ENCODE measurements around the gene ARMC3.
"Not testable (repeated sequence)": the region's sequence is repeated elsewhere in the genome, so short reads cannot be mapped to it uniquely, and the experiment has no call there.

ARMC3 gene

DNA sequence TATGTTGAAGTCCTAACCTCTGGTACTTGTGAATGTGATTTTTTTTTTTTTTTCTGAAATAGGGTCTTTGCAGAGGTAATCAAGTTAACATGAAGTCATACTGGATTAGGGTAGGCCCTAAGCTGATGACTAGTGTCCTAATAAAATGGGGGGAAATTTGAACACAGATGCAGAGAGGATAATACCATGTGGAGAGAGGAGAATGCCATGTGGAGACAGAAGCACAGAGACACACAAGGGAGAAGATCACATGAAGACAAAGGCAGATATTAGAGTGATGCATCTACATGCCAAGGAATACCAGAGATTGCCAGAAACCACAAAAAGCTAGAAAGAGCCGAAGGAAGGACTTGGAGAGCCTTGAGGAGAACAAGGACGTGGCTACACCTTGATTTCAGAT lies 28.5 kb upstream of the ARMC3 start:
- no peak for DNase-seq (ENCODE audit: low read depth)
- H3K4me3 ChIP-seq (ENCODE audit: low read depth, low read length), result no peak overlapping the region
- TF ChIP-seq, protein P1, sequence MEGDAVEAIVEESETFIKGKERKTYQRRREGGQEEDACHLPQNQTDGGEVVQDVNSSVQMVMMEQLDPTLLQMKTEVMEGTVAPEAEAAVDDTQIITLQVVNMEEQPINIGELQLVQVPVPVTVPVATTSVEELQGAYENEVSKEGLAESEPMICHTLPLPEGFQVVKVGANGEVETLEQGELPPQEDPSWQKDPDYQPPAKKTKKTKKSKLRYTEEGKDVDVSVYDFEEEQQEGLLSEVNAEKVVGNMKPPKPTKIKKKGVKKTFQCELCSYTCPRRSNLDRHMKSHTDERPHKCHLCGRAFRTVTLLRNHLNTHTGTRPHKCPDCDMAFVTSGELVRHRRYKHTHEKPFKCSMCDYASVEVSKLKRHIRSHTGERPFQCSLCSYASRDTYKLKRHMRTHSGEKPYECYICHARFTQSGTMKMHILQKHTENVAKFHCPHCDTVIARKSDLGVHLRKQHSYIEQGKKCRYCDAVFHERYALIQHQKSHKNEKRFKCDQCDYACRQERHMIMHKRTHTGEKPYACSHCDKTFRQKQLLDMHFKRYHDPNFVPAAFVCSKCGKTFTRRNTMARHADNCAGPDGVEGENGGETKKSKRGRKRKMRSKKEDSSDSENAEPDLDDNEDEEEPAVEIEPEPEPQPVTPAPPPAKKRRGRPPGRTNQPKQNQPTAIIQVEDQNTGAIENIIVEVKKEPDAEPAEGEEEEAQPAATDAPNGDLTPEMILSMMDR (IDR thresholded peaks at IDR 0.05; ENCODE audit: low read depth, low read length, missing control alignments), result no peak

DNA sequence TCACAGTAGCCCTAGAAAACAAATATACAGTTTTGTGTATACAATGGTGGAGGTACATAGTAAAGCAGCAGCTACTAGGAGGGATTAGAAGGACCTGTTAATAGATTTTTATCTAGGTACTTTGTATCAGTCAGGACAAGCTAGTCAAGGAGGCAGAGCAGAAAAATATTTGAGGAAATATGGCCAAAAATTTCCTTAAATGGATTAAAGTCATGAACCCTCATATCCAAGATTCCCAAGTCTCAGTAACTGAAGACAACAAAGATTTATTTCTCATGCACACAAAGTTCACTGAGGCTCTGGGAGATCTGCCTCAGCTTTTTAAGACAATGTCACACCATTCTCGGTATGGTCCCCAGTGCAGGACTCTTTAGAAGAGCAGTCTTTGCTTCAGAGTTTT lies 28.1 kb upstream of the ARMC3 start:
- TF ChIP-seq, protein P1 (IDR thresholded peaks at IDR 0.05; ENCODE audit: low read depth, low read length, missing control alignments), result no peak
- no peak for DNase-seq (ENCODE audit: low read depth)
- H3K4me3 ChIP-seq (ENCODE audit: low read depth, low read length), result no peak overlapping the region

DNA sequence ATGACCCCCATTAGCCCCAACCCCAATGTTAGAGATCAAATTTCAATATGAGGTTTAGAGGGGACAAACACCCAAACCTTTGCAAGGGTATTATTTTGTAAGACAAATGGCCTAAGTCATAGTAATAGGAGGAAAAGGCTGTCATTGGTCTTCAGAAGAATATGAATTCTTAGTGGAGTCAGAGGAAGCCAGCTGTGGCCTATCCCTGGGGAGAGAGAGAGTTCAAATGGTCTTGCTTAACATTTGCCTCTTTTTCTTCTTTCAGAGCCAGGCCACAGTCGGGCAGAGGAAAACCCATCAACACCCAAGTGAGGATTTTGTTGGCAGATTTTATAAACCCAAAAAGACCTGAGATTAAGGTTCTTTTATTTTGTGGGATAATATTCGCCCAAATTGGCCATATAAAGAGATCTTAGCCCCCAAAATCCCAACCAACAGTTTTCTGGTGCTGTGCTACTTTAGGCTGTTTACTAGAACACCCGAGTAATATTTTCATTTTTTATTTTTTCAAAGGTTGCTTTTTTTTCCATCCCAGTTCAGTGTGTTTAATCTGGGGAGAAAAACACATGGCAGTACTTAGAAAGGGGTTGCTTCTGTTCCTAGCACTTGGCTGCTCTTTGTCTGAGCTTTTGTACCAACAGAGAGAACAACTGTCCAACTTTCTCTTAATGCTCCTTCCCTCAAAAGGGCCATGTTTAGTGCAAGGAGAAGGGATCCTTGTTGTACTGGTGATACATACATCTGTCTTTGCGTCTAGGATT lies 26.8 kb upstream of the ARMC3 start:
- no peak for DNase-seq (ENCODE audit: low read depth)
- no peak overlapping the region for H3K4me3 ChIP-seq (ENCODE audit: low read depth, low read length)
- TF ChIP-seq, protein P1 (IDR thresholded peaks at IDR 0.05; ENCODE audit: low read depth, low read length, missing control alignments), result no peak

DNA sequence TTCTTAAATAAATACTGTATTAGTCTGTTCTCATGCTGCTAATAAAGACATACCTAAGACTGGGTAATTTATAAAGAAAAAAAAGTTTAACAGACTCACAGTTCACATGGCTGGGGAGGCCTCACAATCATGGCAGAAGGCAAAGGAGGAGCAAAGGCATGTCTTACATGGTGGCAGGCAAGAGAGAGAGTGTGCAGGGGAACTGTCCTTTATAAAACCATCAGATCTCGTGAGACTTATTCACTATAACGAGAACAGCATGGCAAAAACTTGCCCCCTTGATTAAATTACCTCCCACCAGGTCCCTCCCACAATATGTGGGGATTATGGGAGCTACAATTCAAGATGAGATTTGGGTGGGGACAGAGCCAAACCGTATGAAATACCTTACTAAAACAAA lies 25.7 kb upstream of the ARMC3 start:
- H3K4me3 ChIP-seq (ENCODE audit: low read depth, low read length); DNase-seq (ENCODE audit: low read depth): not testable (repeated sequence)

DNA sequence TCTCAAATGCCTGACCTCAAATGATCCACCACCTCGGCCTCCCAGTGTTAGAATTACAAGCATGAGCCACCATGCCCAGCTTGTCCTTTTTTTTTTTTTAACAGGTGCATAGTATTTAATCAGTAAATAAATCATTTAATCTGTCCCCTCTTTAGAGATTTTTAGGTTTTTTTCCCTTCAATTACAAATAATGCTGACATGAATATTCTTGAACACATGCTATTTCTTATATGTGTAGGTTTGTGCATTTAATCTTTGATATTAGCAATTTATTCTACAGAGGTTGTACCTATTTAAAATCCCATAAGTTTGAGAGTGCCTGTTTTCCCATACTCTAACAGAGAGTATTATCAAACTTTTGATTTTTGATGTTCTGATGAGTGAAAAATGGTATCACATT lies 24.2 kb upstream of the ARMC3 start:
- no peak overlapping the region for H3K4me3 ChIP-seq (ENCODE audit: low read depth, low read length)
- no peak for DNase-seq (ENCODE audit: low read depth)
- TF ChIP-seq, protein P1 (IDR thresholded peaks at IDR 0.05; ENCODE audit: low read depth, low read length, missing control alignments), result no peak

DNA sequence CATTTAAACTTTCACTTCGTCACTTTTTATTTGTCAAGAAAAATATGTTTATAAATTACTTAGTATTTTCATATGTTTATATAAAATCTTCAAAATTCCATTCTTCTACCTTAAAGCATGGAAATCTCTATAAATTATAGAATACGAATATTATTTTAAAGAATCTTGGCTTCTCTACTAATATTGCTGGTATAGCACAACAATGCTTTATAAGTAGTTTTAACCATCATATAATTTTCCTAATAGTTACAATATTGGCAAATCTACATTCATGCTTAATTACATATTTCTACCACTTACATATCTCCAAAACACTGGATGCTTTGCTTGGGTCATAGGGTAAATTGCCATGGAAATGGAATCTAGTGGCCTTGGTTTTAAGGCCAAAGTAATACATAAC lies 21.1 kb upstream of the ARMC3 start:
- TF ChIP-seq, protein P1 (IDR thresholded peaks at IDR 0.05; ENCODE audit: low read depth, low read length, missing control alignments), result no peak
- H3K4me3 ChIP-seq (ENCODE audit: low read depth, low read length), result no peak overlapping the region
- no peak for DNase-seq (ENCODE audit: low read depth)

DNA sequence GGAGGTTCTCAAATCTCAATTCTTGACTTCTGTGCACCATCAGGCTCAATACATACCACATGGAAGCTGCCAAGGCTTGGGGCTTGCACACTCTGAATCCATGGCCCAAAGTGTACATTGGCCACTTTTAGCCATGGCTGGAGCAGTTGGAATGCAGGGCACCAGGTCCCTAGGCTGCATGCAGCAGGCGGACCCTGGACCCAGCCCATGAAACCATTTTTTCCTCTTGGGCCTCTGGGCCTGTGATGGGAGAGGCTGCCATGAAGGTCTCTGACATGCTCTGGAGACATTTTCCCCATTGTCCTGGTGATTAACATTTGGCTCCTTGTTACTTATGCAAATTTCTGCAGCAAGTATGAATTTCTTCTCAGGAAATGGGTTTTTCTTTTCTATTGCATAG lies 19.0 kb upstream of the ARMC3 start:
- TF ChIP-seq, protein P1 (IDR thresholded peaks at IDR 0.05; ENCODE audit: low read depth, low read length, missing control alignments), result no peak
- no peak overlapping the region for H3K4me3 ChIP-seq (ENCODE audit: low read depth, low read length)
- no peak for DNase-seq (ENCODE audit: low read depth)

DNA sequence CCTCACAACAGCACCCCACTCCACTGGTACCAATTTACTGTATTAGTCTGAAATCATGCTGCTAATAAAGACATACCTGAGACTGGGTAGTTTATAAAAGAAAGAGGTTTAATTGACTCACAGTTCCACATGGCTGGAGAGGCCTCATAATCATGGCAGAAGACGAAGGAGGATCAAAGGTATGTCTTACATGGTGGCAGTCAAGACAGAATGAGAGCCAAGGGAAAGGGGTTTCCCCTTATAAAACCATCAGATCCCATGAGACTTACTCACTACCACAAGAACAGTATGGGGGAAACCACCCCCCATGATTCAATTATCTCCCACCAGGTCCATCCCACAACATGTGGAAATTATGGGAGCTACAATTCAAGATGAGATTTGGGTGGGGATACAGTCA lies 18.2 kb upstream of the ARMC3 start:
- H3K4me3 ChIP-seq (ENCODE audit: low read depth, low read length); DNase-seq (ENCODE audit: low read depth): not testable (repeated sequence)

All from GM12864 (cell line).